ENCODE measurements around the gene SPARCL1. TPM values are rescaled to one million over a fixed set of nuclear protein-coding genes. Genes with fewer than 3 reads are reported as not detected.
A peak's percentile ranks its signal among the peaks of the same experiment; 100 is the strongest.

SPARCL1 gene
- total and polyA plus RNA-seq, 10 of the 15 experiments (the other 5 are each of a cell fraction or from before 2014, with no cell fraction given), result 0.10 to 1.1 TPM; not detected in 8

- TF ChIP-seq E2F4 (IDR thresholded peaks at IDR 0.05; ENCODE audit: low read depth, low read length) (no peak), NKRF (conservative IDR thresholded peaks at IDR 0.05) (no peak), NR2C2 (IDR thresholded peaks at IDR 0.05; ENCODE audit: borderline replicate concordance, control insufficient read depth, insufficient read length, low read depth) (no peak), NRF1 (conservative IDR thresholded peaks at IDR 0.05; ENCODE audit: low read depth, low read length) (no peak)
Measured at GRCh38 chr4:87570290-87570805, 41.2 kb upstream of the SPARCL1 start (continued).

- DNase-seq (ENCODE audit: low read depth, low spot score) (no peak), FAIRE-seq (peak; percentile 38), ATAC-seq (no peak)
- no peaks in the 10 kb centered on the region for H3K4me1 ChIP-seq (ENCODE audit: control insufficient read depth, insufficient read depth, low read length)
- ChIA-PET POLR2A (no interaction called here), CTCF (interaction anchor here (1.4 kb wide), 1 partner anchor 23 kb away, joined by 3 read pairs; no protein-coding TSS in a partner anchor), RAD21 (ENCODE audit: unreplicated experiment) (no interaction called here), SMC1A (ENCODE audit: uncharacterized antibody, unreplicated experiment) (no interaction called here)
- H3K36me3 ChIP-seq (ENCODE audit: control insufficient read depth in 2 of 2, insufficient read depth in 2 of 2, low read length in 1 of 2), result no peaks in the 10 kb centered on the region
- in situ Hi-C loops (cut with MboI), result no loop called here
- H3K27ac ChIP-seq (ENCODE audit: control insufficient read depth, insufficient read depth), result no peak overlapping the region
- intact Hi-C loops (cut with micrococcal nuclease; ENCODE audit: unreplicated experiment), result no loop called here
- H3K27me3 ChIP-seq (replicated peaks in 1 of 2; ENCODE audit: control insufficient read depth in 2 of 2, insufficient read depth in 2 of 2, low read length in 1 of 2), result no peaks in the 10 kb centered on the region
- no peak overlapping the region for H2AFZ ChIP-seq (ENCODE audit: control insufficient read depth, low read depth, low read length)
- 92% methylated on average over 2 of the region's 2 CpGs for WGBS (ENCODE audit: insufficient coverage, insufficient replicate concordance, low lambda C conversion rate, missing lambda C conversion rate)
- BruUV-seq (replicated peaks), result no TSS peak
- no peaks in the 10 kb centered on the region for H3K9me3 ChIP-seq (replicated peaks; ENCODE audit: control insufficient read depth, insufficient read depth, low read length)
- no peak overlapping the region for H3K4me2 ChIP-seq (ENCODE audit: control insufficient read depth, insufficient read depth)
- H3K4me3 ChIP-seq, result no peak overlapping the region
- H3K9ac ChIP-seq (ENCODE audit: control insufficient read depth, insufficient read depth, low read length), result no peak overlapping the region
- no peaks in the 10 kb centered on the region for H4K20me1 ChIP-seq (ENCODE audit: control insufficient read depth, insufficient read depth)
- H3K79me2 ChIP-seq (ENCODE audit: control insufficient read depth, insufficient read depth, low read length), result no peaks in the 10 kb centered on the region
- TF ChIP-seq ZBTB4 (CRISPR knock-in tag; IDR thresholded peaks at IDR 0.05) (no peak), NKRF (conservative IDR thresholded peaks at IDR 0.05) (no peak), CREM (IDR thresholded peaks at IDR 0.05; ENCODE audit: low read depth) (no peak), ELK1 (IDR thresholded peaks at IDR 0.05; ENCODE audit: low read depth, low read length) (no peak), TAF1 (IDR thresholded peaks at IDR 0.05; ENCODE audit: borderline replicate concordance, low read depth, low read length) (no peak), IRF3 (IDR thresholded peaks at IDR 0.05) (no peak), RUNX3 (IDR thresholded peaks at IDR 0.05; ENCODE audit: low read length) (no peak), NR2C2 (IDR thresholded peaks at IDR 0.05; ENCODE audit: borderline replicate concordance, control insufficient read depth, insufficient read length, low read depth) (no peak)
Measured at GRCh38 chr4:87567191-87567590, 38.0 kb upstream of the SPARCL1 start.

Data from GM12878 (cell line).